OCI-LY1 (cell line): ENCODE results near the gene GGN.
"Not testable (repeated sequence)": the region's sequence is repeated elsewhere in the genome, so short reads cannot be mapped to it uniquely, and the experiment has no call there.

Experiments
- H2AFZ ChIP-seq: fragments of 200-600 bp; sonication (generic), shearing (Covaris generic); 2 replicates; pipeline ENCODE4 v1.6.0; 2014; ENCODE audit warnings: antibody characterized with exemption, mild to moderate bottlenecking, low read length
- H3F3A ChIP-seq: fragments of 200-600 bp; sonication (generic), shearing (Covaris generic); 2 replicates; pipeline ENCODE4 v1.6.0; 2014; ENCODE audit warnings: mild to moderate bottlenecking, antibody characterized with exemption, low read length, moderate library complexity; ENCODE audit not compliant: insufficient read depth
- H3K27ac ChIP-seq: fragments of 200-600 bp; sonication (generic); 2 replicates; pipeline ENCODE4 v1.5.1; 2014; ENCODE audit warnings: low read length, mixed run types, mild to moderate bottlenecking, low read depth; ENCODE audit not compliant: poor library complexity, severe bottlenecking
- H3K27me3 ChIP-seq: fragments of 200-600 bp; sonication (generic); 2 replicates; pipeline ENCODE4 v1.6.0; 2014; ENCODE audit warnings: antibody characterized with exemption, mild to moderate bottlenecking, low read length, moderate library complexity; ENCODE audit not compliant: insufficient read depth
- H3K36me3 ChIP-seq: fragments of 200-600 bp; sonication (generic); 2 replicates; pipeline ENCODE4 v1.6.1; 2014; ENCODE audit warnings: mild to moderate bottlenecking, antibody characterized with exemption, low read length, moderate library complexity, mixed read lengths; ENCODE audit not compliant: insufficient read depth
- H3K4me1 ChIP-seq: fragments of 200-600 bp; sonication (generic); 2 replicates; pipeline ENCODE4 v1.5.1; 2014; ENCODE audit warnings: mild to moderate bottlenecking, low read length, moderate library complexity; ENCODE audit not compliant: insufficient read depth, severe bottlenecking
- H3K4me2 ChIP-seq: fragments of 200-600 bp; sonication (generic), shearing (Covaris generic); 2 replicates; pipeline ENCODE4 v1.6.1; 2014; ENCODE audit warnings: low read length
- H3K4me3 ChIP-seq: fragments of 200-600 bp; sonication (generic); 2 replicates; pipeline ENCODE4 v1.5.1; 2014; ENCODE audit warnings: low read length, low read depth, mild to moderate bottlenecking, mixed read lengths; ENCODE audit not compliant: poor library complexity, severe bottlenecking
- H3K79me2 ChIP-seq: fragments of 200-600 bp; shearing (Covaris generic); 2 replicates; pipeline ENCODE4 v1.6.1; 2016; ENCODE audit warnings: mixed run types, low read length, mixed read lengths; ENCODE audit not compliant: insufficient read depth
- H3K9ac ChIP-seq: fragments of 200-600 bp; sonication (generic), shearing (Covaris generic); 2 replicates; pipeline ENCODE4 v1.6.1; 2014; ENCODE audit warnings: mild to moderate bottlenecking, low read length, mixed read lengths
- H3K9me2 ChIP-seq: fragments of 200-600 bp; sonication (generic), shearing (Covaris generic); 2 replicates; pipeline ENCODE4 v1.6.1; 2014; ENCODE audit warnings: low read depth, mild to moderate bottlenecking, low read length, mixed read lengths
- H3K9me3 ChIP-seq: fragments of 200-600 bp; shearing (Covaris generic); 2 replicates; pipeline ENCODE4 v1.6.1; 2014; ENCODE audit warnings: low read length, mixed read lengths
- H4K20me1 ChIP-seq: fragments of 200-600 bp; sonication (generic), shearing (Covaris generic); 2 replicates; pipeline ENCODE4 v1.6.0; 2016; ENCODE audit warnings: mild to moderate bottlenecking, low read length; ENCODE audit not compliant: insufficient read depth
- CTCF ChIP-seq: fragments of 200-600 bp; sonication (generic), shearing (Covaris generic); IDR thresholded peaks from 2 replicates; pipeline ENCODE4 v1.5.1; 2017; ENCODE audit warnings: mild to moderate bottlenecking, antibody characterized with exemption, low read length, moderate library complexity, mixed read lengths
- EZH2 ChIP-seq: fragments of 200-600 bp; sonication (generic), shearing (Covaris generic); IDR thresholded peaks from 2 replicates; pipeline ENCODE4 v1.8.0; 2017; ENCODE audit warnings: borderline replicate concordance, mixed run types, mild to moderate bottlenecking, antibody characterized with exemption, low read length, moderate library complexity, mixed read lengths

Gene GGN

GRCh38 chr19:38350883-38351282 lies 37.0 kb downstream of the GGN start:
- H3K27me3 ChIP-seq, result peaks cover 3% of the 10 kb centered on the region; the same call in 1 of the 2 replicates
- H3F3A ChIP-seq, result no peaks in the 10 kb centered on the region
- no peak overlapping the region for H3K27ac ChIP-seq
- H3K4me3 ChIP-seq, result no peak overlapping the region
- H4K20me1 ChIP-seq, result no peaks in the 10 kb centered on the region
- H3K36me3 ChIP-seq, result no peaks in the 10 kb centered on the region
- H3K4me2 ChIP-seq, result no peak overlapping the region
- H3K4me1 ChIP-seq, result no peaks in the 10 kb centered on the region
- no peaks in the 10 kb centered on the region for H3K9me3 ChIP-seq
- no peaks in the 10 kb centered on the region for H3K79me2 ChIP-seq
- no peak for TF ChIP-seq CTCF
- TF ChIP-seq EZH2, result no peak
- no peaks in the 10 kb centered on the region for H3K9me2 ChIP-seq
- no peak overlapping the region for H3K9ac ChIP-seq
- no peak overlapping the region for H2AFZ ChIP-seq

- Histone ChIP-seq H3K27me3 (no peaks in the 10 kb centered on the region), H3K9ac (no peak overlapping the region), H3K9me3 (no peaks in the 10 kb centered on the region), H2AFZ (no peak overlapping the region), H3K79me2 (no peaks in the 10 kb centered on the region), H3K27ac (no peak overlapping the region), H3K36me3 (no peaks in the 10 kb centered on the region), H3K4me3 (no peak overlapping the region), H3K9me2 (no peaks in the 10 kb centered on the region), H3K4me2 (no peak overlapping the region), H3K4me1 (no peaks in the 10 kb centered on the region), H4K20me1 (no peaks in the 10 kb centered on the region), H3F3A (no peaks in the 10 kb centered on the region)
- TF ChIP-seq EZH2 (no peak), CTCF (no peak)
Observed at GRCh38 chr19:38346837-38347236, 41.0 kb downstream of the GGN start.

- Histone ChIP-seq H3K27ac (no peak overlapping the region), H2AFZ (no peak overlapping the region), H3K79me2 (no peaks in the 10 kb centered on the region), H3K9ac (no peak overlapping the region), H3K27me3 (no peaks in the 10 kb centered on the region), H3F3A (no peaks in the 10 kb centered on the region), H3K36me3 (no peaks in the 10 kb centered on the region), H3K4me2 (no peak overlapping the region), H4K20me1 (no peaks in the 10 kb centered on the region), H3K4me3 (no peak overlapping the region), H3K4me1 (peaks cover 9% of the 10 kb centered on the region), H3K9me3 (no peaks in the 10 kb centered on the region), H3K9me2 (no peaks in the 10 kb centered on the region)
- TF ChIP-seq EZH2 (no peak), CTCF (no peak)
Observed at GRCh38 chr19:38340927-38341326, 46.9 kb downstream of the GGN start.

GRCh38 chr19:38339011-38339410 lies 48.8 kb downstream of the GGN start:
- H3K4me1 ChIP-seq, H4K20me1 ChIP-seq, H3K9ac ChIP-seq, H3K27ac ChIP-seq, H3K36me3 ChIP-seq, H3K27me3 ChIP-seq, H3K9me3 ChIP-seq, H3K4me3 ChIP-seq, H3K4me2 ChIP-seq, H3F3A ChIP-seq, H3K79me2 ChIP-seq, H2AFZ ChIP-seq, H3K9me2 ChIP-seq: not testable (repeated sequence)
